Esophagus muscularis mucosa (tissue), 4 donors: ENCODE results near the gene DGLUCY. TPM values are rescaled to one million over a fixed set of nuclear protein-coding genes. Genes with fewer than 3 reads are reported as not detected.

ENCODE experiments used
- DNase-seq: peaks from one replicate; pipeline ENCODE4 v3.0.0-alpha.2; 2017; ENCODE audit errors: extremely low spot score
- H3K27ac ChIP-seq, 4 donors: fragments of 200-600 bp; sonication (generic); replicated peaks in 1 of 4; 1 replicate in 3 of 4; 2 replicates in 1 of 4; pipeline ENCODE4 v1.5.1; 2016 to 2019; ENCODE audit warnings: mild to moderate bottlenecking in 1 of 4
- H3K27me3 ChIP-seq, 4 donors: fragments of 200-600 bp; sonication (generic); one replicate each; pipeline versions ENCODE4 v1.5.1 to v1.6.0; 2016 to 2019
- H3K36me3 ChIP-seq, 4 donors: fragments of 200-600 bp; sonication (generic); one replicate each; pipeline ENCODE4 v1.5.1; 2016 to 2019
- H3K4me1 ChIP-seq, 4 donors: fragments of 200-600 bp; sonication (generic); one replicate each; pipeline ENCODE4 v1.5.1; 2016 to 2019
- H3K4me3 ChIP-seq, 4 donors: fragments of 200-600 bp; sonication (generic); 1 replicate in 2 of 4; 2 replicates in 2 of 4; pipeline ENCODE4 v1.5.1; 2016 to 2019; ENCODE audit warnings: mild to moderate bottlenecking in 4 of 4, moderate library complexity in 1 of 4
- H3K9me3 ChIP-seq, 4 donors: fragments of 200-600 bp; sonication (generic); 1 replicate in 3 of 4; 2 replicates in 1 of 4; pipeline ENCODE4 v1.5.1; 2016 to 2019
- EP300 ChIP-seq: sonication (generic); formaldehyde crosslinking; IDR thresholded peaks from one replicate; pipeline ENCODE4 v1.6.1; 2017; ENCODE audit warnings: antibody characterized with exemption
- POLR2A ChIP-seq: fragments of 450-650 bp; IDR thresholded peaks from one replicate; pipeline ENCODE4 v1.6.1; 2017; ENCODE audit warnings: antibody characterized with exemption, moderate library complexity, mild to moderate bottlenecking, low read depth
- POLR2AphosphoS5 ChIP-seq, 2 donors: sonication (generic); formaldehyde crosslinking; IDR thresholded peaks; one replicate each; pipeline ENCODE4 v1.6.1; 2017; ENCODE audit warnings: antibody characterized with exemption in 2 of 2
- WGBS: methylation state at CpG from one replicate; pipeline ENCODE4 v1.1.5; 2018; 5-methylcytosine and 5-hydroxymethylcytosine counted together
- intact Hi-C: fragments of 100-400 bp; cut with DNase I; formaldehyde crosslinking; loops from one replicate; pipeline ENCODE4 v1.15.1; 2023
- total RNA-seq, 4 donors: library from RNA; depleted of rRNA; stranded (reverse); fragments of >200 nt; gene quantifications; one replicate each; pipeline versions ENCODE4 v1.1.0 to v1.2.1, GENCODE V29; 2016
- TF ChIP-seq, protein P1 (sequence below), 3 experiments: fragments of 200-600 bp in 2 of 3; fragments of 450-650 bp in 1 of 3; sonication (generic) in 2 of 3; IDR thresholded peaks; one replicate each; pipeline ENCODE4 v1.5.1; 2017 to 2019; ENCODE audit warnings: antibody characterized with exemption in 3 of 3, mild to moderate bottlenecking in 2 of 3, moderate library complexity in 1 of 3

DGLUCY gene
- total RNA-seq, 4 donors from 2014 or later, result 47.2 to 88.2 (median 66.5) TPM

GRCh38 chr14:91114079-91115065, 499 bp downstream of the DGLUCY start:
- Histone ChIP-seq H3K9me3 (no peaks in the 10 kb centered on the region), H3K4me1 (peaks cover 42 to 95% (median 86%) of the 10 kb centered on the region in 4 donors), H3K4me3 (peak overlapping the region; percentile 64 to 77 (median 68)), H3K27ac (peak overlapping the region; percentile 91 to 98 (median 94)), H3K36me3 (peaks cover 0 to 6% (median 1%) of the 10 kb centered on the region in 4 donors), H3K27me3 (no peaks in the 10 kb centered on the region)
- 5% methylated on average over 15 of the region's 18 CpGs for WGBS
- TF ChIP-seq POLR2AphosphoS5 (IDR thresholded peaks at IDR 0.05) (peak; percentile 76 to 89), POLR2A (peak; percentile 68)
- TF ChIP-seq, protein P1, sequence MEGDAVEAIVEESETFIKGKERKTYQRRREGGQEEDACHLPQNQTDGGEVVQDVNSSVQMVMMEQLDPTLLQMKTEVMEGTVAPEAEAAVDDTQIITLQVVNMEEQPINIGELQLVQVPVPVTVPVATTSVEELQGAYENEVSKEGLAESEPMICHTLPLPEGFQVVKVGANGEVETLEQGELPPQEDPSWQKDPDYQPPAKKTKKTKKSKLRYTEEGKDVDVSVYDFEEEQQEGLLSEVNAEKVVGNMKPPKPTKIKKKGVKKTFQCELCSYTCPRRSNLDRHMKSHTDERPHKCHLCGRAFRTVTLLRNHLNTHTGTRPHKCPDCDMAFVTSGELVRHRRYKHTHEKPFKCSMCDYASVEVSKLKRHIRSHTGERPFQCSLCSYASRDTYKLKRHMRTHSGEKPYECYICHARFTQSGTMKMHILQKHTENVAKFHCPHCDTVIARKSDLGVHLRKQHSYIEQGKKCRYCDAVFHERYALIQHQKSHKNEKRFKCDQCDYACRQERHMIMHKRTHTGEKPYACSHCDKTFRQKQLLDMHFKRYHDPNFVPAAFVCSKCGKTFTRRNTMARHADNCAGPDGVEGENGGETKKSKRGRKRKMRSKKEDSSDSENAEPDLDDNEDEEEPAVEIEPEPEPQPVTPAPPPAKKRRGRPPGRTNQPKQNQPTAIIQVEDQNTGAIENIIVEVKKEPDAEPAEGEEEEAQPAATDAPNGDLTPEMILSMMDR (IDR thresholded peaks at IDR 0.05), result no peak
- intact Hi-C loops, result no loop called here
- DNase-seq, result no peak

DNA sequence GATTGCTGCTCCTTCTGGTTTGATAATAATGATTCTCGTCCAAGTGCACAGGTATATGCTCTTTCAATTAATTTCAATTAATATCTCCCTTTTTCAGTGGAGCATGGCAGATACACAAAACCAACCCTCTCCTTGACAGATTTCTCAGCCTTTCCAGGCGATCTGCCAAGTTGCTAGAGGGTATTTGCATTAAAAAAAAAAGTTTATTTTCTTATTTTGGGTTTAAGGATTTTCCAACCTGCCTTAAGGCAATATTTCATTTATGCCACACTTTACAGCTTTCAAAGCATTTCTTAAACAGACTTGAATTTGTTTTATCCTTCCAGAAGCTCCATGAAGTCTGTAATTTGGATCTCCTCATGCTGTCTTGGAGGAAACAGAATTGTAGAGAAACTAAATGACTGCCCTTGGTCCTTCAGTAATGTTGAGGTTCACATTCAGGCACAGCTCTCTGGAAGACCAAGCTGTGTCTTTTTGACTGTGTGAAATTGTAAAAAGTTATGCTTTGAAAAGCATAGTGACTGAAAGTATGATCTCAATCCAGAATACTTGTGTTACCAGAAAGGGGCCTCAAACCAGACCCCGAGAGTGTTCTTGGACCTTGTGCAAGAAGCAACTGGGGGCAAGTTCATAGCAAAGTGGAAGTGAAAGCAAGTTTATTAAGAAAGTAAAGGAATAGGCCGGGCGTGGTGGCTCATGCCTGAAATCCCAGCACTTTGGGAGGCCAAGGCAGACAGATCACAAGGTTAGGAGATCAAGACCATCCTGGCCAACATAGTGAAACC, 2.3 kb downstream of the DGLUCY start:
- H3K4me3 ChIP-seq, result peak overlapping the region; percentile 64 to 77 (median 68)
- H3K4me1 ChIP-seq, result peaks cover 51 to 97% (median 88%) of the 10 kb centered on the region in 4 donors
- H3K27ac ChIP-seq, result peak overlapping the region; percentile 91 to 98 (median 94)
- H3K36me3 ChIP-seq, result peaks cover 0 to 6% (median 1%) of the 10 kb centered on the region in 4 donors
- DNase-seq, result no peak
- TF ChIP-seq POLR2A (no peak), POLR2AphosphoS5 (IDR thresholded peaks at IDR 0.05) (no peak), EP300 (no peak)
- TF ChIP-seq, protein P1 (IDR thresholded peaks at IDR 0.05), result no peak
- no peaks in the 10 kb centered on the region for H3K27me3 ChIP-seq
- 56% methylated on average over 5 of the region's 5 CpGs for WGBS
- intact Hi-C loops, result no loop called here
- no peaks in the 10 kb centered on the region for H3K9me3 ChIP-seq

DNA sequence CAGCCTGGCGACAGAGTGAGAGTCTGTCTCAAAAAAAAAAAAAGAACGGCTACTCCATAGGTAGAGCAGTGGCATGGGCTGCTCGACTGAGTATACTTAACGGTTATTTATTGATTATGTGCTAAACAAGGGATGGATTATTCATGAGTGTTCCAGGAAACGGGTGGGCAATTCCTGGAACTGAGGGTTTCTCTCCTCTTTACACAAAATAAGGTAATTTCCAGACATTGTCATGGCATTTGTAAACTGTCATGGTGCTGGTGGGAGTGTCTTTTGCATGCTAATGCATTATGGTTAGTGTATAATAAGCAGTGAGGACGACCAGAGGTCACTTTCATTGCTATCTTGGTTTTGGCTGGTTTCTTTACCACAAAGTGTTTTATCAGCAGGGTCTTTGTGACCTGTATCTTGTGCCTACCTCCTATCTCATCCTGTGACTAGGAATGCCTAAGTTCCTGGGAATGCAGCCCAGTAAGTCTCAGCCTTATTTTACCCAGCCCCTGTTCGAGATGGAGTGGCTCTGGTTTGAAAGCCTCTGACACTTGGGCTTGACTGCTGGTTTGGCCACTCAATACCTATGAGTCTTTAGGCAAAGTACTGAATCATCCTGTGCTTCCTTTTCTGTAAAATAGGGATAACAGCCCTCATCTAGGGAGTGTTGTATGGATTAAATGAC, 3.2 kb downstream of the DGLUCY start:
- peaks cover 59 to 97% (median 88%) of the 10 kb centered on the region in 4 donors for H3K4me1 ChIP-seq
- peak overlapping the region; percentile 9 to 70 (median 65) for H3K4me3 ChIP-seq
- DNase-seq, result no peak
- H3K27me3 ChIP-seq, result no peaks in the 10 kb centered on the region
- TF ChIP-seq POLR2AphosphoS5 (IDR thresholded peaks at IDR 0.05), result no peak
- no peak for TF ChIP-seq POLR2A
- TF ChIP-seq, protein P1 (IDR thresholded peaks at IDR 0.05), result no peak
- TF ChIP-seq EP300, result no peak
- peaks cover 0 to 6% (median 1%) of the 10 kb centered on the region in 4 donors for H3K36me3 ChIP-seq
- peak overlapping the region; percentile 91 to 98 (median 94) for H3K27ac ChIP-seq
- intact Hi-C loops, result no loop called here
- WGBS, result 62% methylated on average over 7 of the region's 7 CpGs
- no peaks in the 10 kb centered on the region for H3K9me3 ChIP-seq

- Histone ChIP-seq H3K9me3 (no peaks in the 10 kb centered on the region), H3K4me1 (peaks cover 60 to 95% (median 88%) of the 10 kb centered on the region in 4 donors), H3K27me3 (no peaks in the 10 kb centered on the region), H3K4me3 (no peak overlapping the region), H3K36me3 (peaks cover 0 to 6% (median 1%) of the 10 kb centered on the region in 4 donors), H3K27ac (peak overlapping the region in 3 of 4 donors; percentile 92 to 98 (median 97))
- TF ChIP-seq, protein P1 (IDR thresholded peaks at IDR 0.05), result no peak
- TF ChIP-seq EP300, result no peak
- no peak for TF ChIP-seq POLR2A
- TF ChIP-seq POLR2AphosphoS5 (IDR thresholded peaks at IDR 0.05), result no peak
- no peak for DNase-seq
- 81% methylated on average over 5 of the region's 5 CpGs for WGBS
- intact Hi-C loops, result no loop called here
These were observed 4.1 kb downstream of the DGLUCY start for GRCh38 chr14:91117960-91118359.
